Measurements from ENCODE around the gene GRXCR1. TPM values are rescaled to one million over a fixed set of nuclear protein-coding genes. Genes with fewer than 3 reads are reported as not detected.

The GRXCR1 gene
- total RNA-seq, 1 donor from 2014 or later: not detected

GRCh38 chr4:42871261-42871660 lies 21.3 kb upstream of the GRXCR1 start:
- H3K4me3 Mint-ChIP-seq (ENCODE audit: unreplicated experiment): no peak overlapping the region
- no peak for FAIRE-seq
- H3K27me3 Mint-ChIP-seq (ENCODE audit: low read depth, unreplicated experiment): peaks cover 7% of the 10 kb centered on the region
- no peaks in the 10 kb centered on the region for H3K4me1 Mint-ChIP-seq (ENCODE audit: low read depth, unreplicated experiment)
- Histone ChIP-seq H3K4me2 (ENCODE audit: low read length) (no peak overlapping the region), H3K9ac (ENCODE audit: low read length) (no peak overlapping the region), H2AFZ (ENCODE audit: low read depth, low read length) (no peak overlapping the region), H4K20me1 (ENCODE audit: insufficient read depth, low read length) (no peaks in the 10 kb centered on the region), H3K79me2 (ENCODE audit: insufficient read depth, low read length) (no peaks in the 10 kb centered on the region), H3K4me1 (ENCODE audit: insufficient read depth, low read length) (no peaks in the 10 kb centered on the region), H3K4me3 (ENCODE audit: insufficient read depth, low read depth, low read length) (no peak overlapping the region), H3K27ac (ENCODE audit: low read depth, low read length) (no peak overlapping the region), H3K36me3 (ENCODE audit: insufficient read depth, low read length) (no peaks in the 10 kb centered on the region), H3K9me3 (ENCODE audit: insufficient read depth, low read depth, low read length) (no peaks in the 10 kb centered on the region), H3K27me3 (ENCODE audit: insufficient read depth, low read length) (no peaks in the 10 kb centered on the region)
- no peak for DNase-seq (ENCODE audit: low read depth)
- H3K36me3 Mint-ChIP-seq (ENCODE audit: low read depth, unreplicated experiment): no peaks in the 10 kb centered on the region
- no peak overlapping the region for H3K27ac Mint-ChIP-seq (ENCODE audit: unreplicated experiment)
- TF ChIP-seq EZH2 (IDR thresholded peaks at IDR 0.05; ENCODE audit: insufficient read depth, low read length): no peak
- TF ChIP-seq, protein P1, sequence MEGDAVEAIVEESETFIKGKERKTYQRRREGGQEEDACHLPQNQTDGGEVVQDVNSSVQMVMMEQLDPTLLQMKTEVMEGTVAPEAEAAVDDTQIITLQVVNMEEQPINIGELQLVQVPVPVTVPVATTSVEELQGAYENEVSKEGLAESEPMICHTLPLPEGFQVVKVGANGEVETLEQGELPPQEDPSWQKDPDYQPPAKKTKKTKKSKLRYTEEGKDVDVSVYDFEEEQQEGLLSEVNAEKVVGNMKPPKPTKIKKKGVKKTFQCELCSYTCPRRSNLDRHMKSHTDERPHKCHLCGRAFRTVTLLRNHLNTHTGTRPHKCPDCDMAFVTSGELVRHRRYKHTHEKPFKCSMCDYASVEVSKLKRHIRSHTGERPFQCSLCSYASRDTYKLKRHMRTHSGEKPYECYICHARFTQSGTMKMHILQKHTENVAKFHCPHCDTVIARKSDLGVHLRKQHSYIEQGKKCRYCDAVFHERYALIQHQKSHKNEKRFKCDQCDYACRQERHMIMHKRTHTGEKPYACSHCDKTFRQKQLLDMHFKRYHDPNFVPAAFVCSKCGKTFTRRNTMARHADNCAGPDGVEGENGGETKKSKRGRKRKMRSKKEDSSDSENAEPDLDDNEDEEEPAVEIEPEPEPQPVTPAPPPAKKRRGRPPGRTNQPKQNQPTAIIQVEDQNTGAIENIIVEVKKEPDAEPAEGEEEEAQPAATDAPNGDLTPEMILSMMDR (IDR thresholded peaks at IDR 0.05; ENCODE audit: insufficient read depth, low read depth, low read length): no peak
- no peaks in the 10 kb centered on the region for H3K9me3 Mint-ChIP-seq (ENCODE audit: unreplicated experiment)

GRCh38 chr4:42871671-42872290 lies 20.7 kb upstream of the GRXCR1 start:
- no peak for FAIRE-seq
- H3K4me2 ChIP-seq (ENCODE audit: low read length): no peak overlapping the region
- H4K20me1 ChIP-seq (ENCODE audit: insufficient read depth, low read length): no peaks in the 10 kb centered on the region
- Mint-ChIP-seq H3K27me3 (ENCODE audit: low read depth, unreplicated experiment) (peaks cover 7% of the 10 kb centered on the region), H3K36me3 (ENCODE audit: low read depth, unreplicated experiment) (no peaks in the 10 kb centered on the region), H3K27ac (ENCODE audit: unreplicated experiment) (no peak overlapping the region), H3K4me3 (ENCODE audit: unreplicated experiment) (no peak overlapping the region), H3K9me3 (ENCODE audit: unreplicated experiment) (no peaks in the 10 kb centered on the region), H3K4me1 (ENCODE audit: low read depth, unreplicated experiment) (no peaks in the 10 kb centered on the region)
- no peaks in the 10 kb centered on the region for H3K27me3 ChIP-seq (ENCODE audit: insufficient read depth, low read length)
- TF ChIP-seq EZH2 (IDR thresholded peaks at IDR 0.05; ENCODE audit: insufficient read depth, low read length): no peak
- TF ChIP-seq, protein P1 (IDR thresholded peaks at IDR 0.05; ENCODE audit: insufficient read depth, low read depth, low read length): no peak
- no peak overlapping the region for H3K4me3 ChIP-seq (ENCODE audit: insufficient read depth, low read depth, low read length)
- no peak for DNase-seq (ENCODE audit: low read depth)
- H2AFZ ChIP-seq (ENCODE audit: low read depth, low read length): no peak overlapping the region
- H3K36me3 ChIP-seq (ENCODE audit: insufficient read depth, low read length): no peaks in the 10 kb centered on the region
- H3K79me2 ChIP-seq (ENCODE audit: insufficient read depth, low read length): no peaks in the 10 kb centered on the region
- no peaks in the 10 kb centered on the region for H3K9me3 ChIP-seq (ENCODE audit: insufficient read depth, low read depth, low read length)
- H3K9ac ChIP-seq (ENCODE audit: low read length): no peak overlapping the region
- no peak overlapping the region for H3K27ac ChIP-seq (ENCODE audit: low read depth, low read length)
- H3K4me1 ChIP-seq (ENCODE audit: insufficient read depth, low read length): no peaks in the 10 kb centered on the region

DNA sequence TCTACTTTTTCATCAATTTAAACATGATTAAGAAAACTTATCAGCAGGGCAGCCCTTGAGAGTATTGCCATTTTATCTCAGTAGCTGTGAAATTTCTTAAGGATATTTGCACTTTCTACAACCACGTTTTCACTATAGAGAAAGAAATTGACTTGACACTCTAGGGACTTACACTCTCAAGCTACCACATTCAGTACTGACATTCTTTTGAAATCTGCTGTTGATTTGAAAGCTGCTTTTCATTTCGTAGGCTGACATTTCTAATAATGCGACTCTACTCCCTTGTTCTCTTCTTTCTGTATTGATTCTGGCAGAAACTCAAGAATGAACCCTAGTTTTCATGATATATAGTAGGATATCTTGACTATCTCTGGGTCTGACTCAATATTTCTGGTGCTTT lies 13.7 kb upstream of the GRXCR1 start:
- FAIRE-seq (no peak), DNase-seq (ENCODE audit: low read depth) (no peak)
- no peak overlapping the region for H3K4me2 ChIP-seq (ENCODE audit: low read length)
- no peak overlapping the region for H3K4me3 ChIP-seq (ENCODE audit: insufficient read depth, low read depth, low read length)
- Mint-ChIP-seq H3K4me1 (ENCODE audit: low read depth, unreplicated experiment) (no peaks in the 10 kb centered on the region), H3K9me3 (ENCODE audit: unreplicated experiment) (no peaks in the 10 kb centered on the region), H3K4me3 (ENCODE audit: unreplicated experiment) (no peak overlapping the region), H3K27me3 (ENCODE audit: low read depth, unreplicated experiment) (peaks cover 4% of the 10 kb centered on the region), H3K36me3 (ENCODE audit: low read depth, unreplicated experiment) (no peaks in the 10 kb centered on the region), H3K27ac (ENCODE audit: unreplicated experiment) (no peak overlapping the region)
- no peaks in the 10 kb centered on the region for H3K36me3 ChIP-seq (ENCODE audit: insufficient read depth, low read length)
- no peaks in the 10 kb centered on the region for H3K9me3 ChIP-seq (ENCODE audit: insufficient read depth, low read depth, low read length)
- H3K27me3 ChIP-seq (ENCODE audit: insufficient read depth, low read length): no peaks in the 10 kb centered on the region
- no peak for TF ChIP-seq EZH2 (IDR thresholded peaks at IDR 0.05; ENCODE audit: insufficient read depth, low read length)
- TF ChIP-seq, protein P1 (IDR thresholded peaks at IDR 0.05; ENCODE audit: insufficient read depth, low read depth, low read length): no peak
- H3K79me2 ChIP-seq (ENCODE audit: insufficient read depth, low read length): no peaks in the 10 kb centered on the region
- no peaks in the 10 kb centered on the region for H3K4me1 ChIP-seq (ENCODE audit: insufficient read depth, low read length)
- no peak overlapping the region for H2AFZ ChIP-seq (ENCODE audit: low read depth, low read length)
- H3K27ac ChIP-seq (ENCODE audit: low read depth, low read length): no peak overlapping the region
- H4K20me1 ChIP-seq (ENCODE audit: insufficient read depth, low read length): no peaks in the 10 kb centered on the region
- H3K9ac ChIP-seq (ENCODE audit: low read length): no peak overlapping the region
